H9 (cell line): Measurements from ENCODE around the gene PODXL2. TPM values are rescaled to one million over a fixed set of nuclear protein-coding genes. Genes with fewer than 3 reads are reported as not detected.

Source experiments
- DNase-seq: peaks from one replicate; pipeline ENCODE4 v3.0.0-alpha.2; 2017
- H2AFZ ChIP-seq: one replicate; pipeline ENCODE4 v1.6.1; 2013; ENCODE audit warnings: mild to moderate bottlenecking, low read length, control low read depth, moderate library complexity
- H2AK5ac ChIP-seq: 2 replicates; pipeline ENCODE4 v1.6.1; 2013; ENCODE audit warnings: low read length, control low read depth, mixed read lengths; ENCODE audit not compliant: insufficient read length
- H2BK120ac ChIP-seq: one replicate; pipeline ENCODE4 v1.6.1; 2013; ENCODE audit warnings: low read depth, mild to moderate bottlenecking, low read length, control low read depth, inconsistent platforms; ENCODE audit not compliant: poor library complexity, severe bottlenecking
- H2BK12ac ChIP-seq: 2 replicates; pipeline ENCODE4 v1.6.1; 2013; ENCODE audit warnings: low read length, control low read depth, mixed read lengths, low read depth; ENCODE audit not compliant: insufficient read length
- H2BK15ac ChIP-seq: 2 replicates; pipeline ENCODE4 v1.6.1; 2013; ENCODE audit warnings: low read depth, low read length, control low read depth
- H2BK20ac ChIP-seq: one replicate; pipeline ENCODE4 v1.6.1; 2013; ENCODE audit warnings: low read depth, mild to moderate bottlenecking, low read length, control low read depth, inconsistent platforms; ENCODE audit not compliant: poor library complexity, severe bottlenecking
- H2BK5ac ChIP-seq: 2 replicates; pipeline ENCODE4 v1.6.1; 2013; ENCODE audit warnings: low read length, control low read depth, mixed read lengths; ENCODE audit not compliant: insufficient read length
- H3K14ac ChIP-seq: 2 replicates; pipeline ENCODE4 v1.6.1; 2013; ENCODE audit warnings: low read length, control low read depth; ENCODE audit not compliant: insufficient read depth
- H3K18ac ChIP-seq: 2 replicates; pipeline ENCODE4 v1.6.1; 2013; ENCODE audit warnings: low read depth, mild to moderate bottlenecking, mixed read lengths, low read length, control low read depth; ENCODE audit not compliant: insufficient read length
- H3K23ac ChIP-seq: 2 replicates; pipeline ENCODE4 v1.6.1; 2013; ENCODE audit warnings: low read length, control low read depth, mixed read lengths, low read depth; ENCODE audit not compliant: insufficient read length
- H3K23me2 ChIP-seq: 2 replicates; pipeline ENCODE4 v1.6.1; 2013; ENCODE audit warnings: low read depth, mild to moderate bottlenecking, mixed read lengths, low read length, control low read depth; ENCODE audit not compliant: insufficient read length, poor library complexity, severe bottlenecking
- H3K27ac ChIP-seq: 2 replicates; pipeline ENCODE4 v1.5.1; 2013; ENCODE audit warnings: low read length, control low read depth, mixed read lengths, low read depth; ENCODE audit not compliant: insufficient read length
- H3K27me3 ChIP-seq: 2 replicates; pipeline ENCODE4 v1.6.1; 2013; ENCODE audit warnings: low read length, control low read depth, inconsistent platforms; ENCODE audit not compliant: insufficient read depth
- H3K4ac ChIP-seq: 2 replicates; pipeline ENCODE4 v1.6.1; 2013; ENCODE audit warnings: low read depth, mild to moderate bottlenecking, control low read depth, inconsistent platforms, low read length, moderate library complexity
- H3K4me1 ChIP-seq: 2 replicates; pipeline ENCODE4 v1.6.1; 2013; ENCODE audit warnings: low read length, control low read depth, inconsistent platforms; ENCODE audit not compliant: insufficient read depth
- H3K4me2 ChIP-seq: 2 replicates; pipeline ENCODE4 v1.6.1; 2013; ENCODE audit warnings: low read length, control low read depth, mixed read lengths; ENCODE audit not compliant: insufficient read length, insufficient read depth
- H3K56ac ChIP-seq: 2 replicates; pipeline ENCODE4 v1.6.1; 2013; ENCODE audit warnings: low read depth, mild to moderate bottlenecking, mixed read lengths, low read length, control low read depth; ENCODE audit not compliant: insufficient read length
- H3K79me1 ChIP-seq: 2 replicates; pipeline ENCODE4 v1.6.1; 2013; ENCODE audit warnings: low read depth, mild to moderate bottlenecking, moderate library complexity, low read length, control low read depth, inconsistent platforms; ENCODE audit not compliant: insufficient read depth, poor library complexity, severe bottlenecking
- H3K79me2 ChIP-seq: 2 replicates; pipeline ENCODE4 v1.6.1; 2013; ENCODE audit warnings: low read length, control low read depth, inconsistent platforms; ENCODE audit not compliant: insufficient read depth
- H3K9ac ChIP-seq: 2 replicates; pipeline ENCODE4 v1.6.1; 2013; ENCODE audit warnings: low read length, control low read depth, mixed read lengths; ENCODE audit not compliant: insufficient read length; ENCODE audit errors: extremely low read depth
- H3K9me3 ChIP-seq: one replicate; pipeline ENCODE4 v1.6.1; 2013; ENCODE audit warnings: low read depth, low read length, inconsistent platforms; ENCODE audit not compliant: control insufficient read depth
- H3T11ph ChIP-seq: one replicate; pipeline ENCODE4 v1.6.1; 2013; ENCODE audit warnings: mild to moderate bottlenecking, low read length, control low read depth, inconsistent platforms
- H4K20me1 ChIP-seq: one replicate; pipeline ENCODE4 v1.6.1; 2013; ENCODE audit not compliant: control insufficient read depth, insufficient read length, insufficient read depth
- H4K5ac ChIP-seq: 2 replicates; pipeline ENCODE4 v1.6.1; 2013; ENCODE audit warnings: low read depth, mild to moderate bottlenecking, mixed read lengths, low read length, control low read depth; ENCODE audit not compliant: insufficient read length
- H4K8ac ChIP-seq: replicated peaks from 2 replicates; pipeline ENCODE4 v1.6.1; 2013; ENCODE audit warnings: low read length, control low read depth, mixed read lengths, low read depth; ENCODE audit not compliant: insufficient read length
- H4K91ac ChIP-seq: 2 replicates; pipeline ENCODE4 v1.6.1; 2013; ENCODE audit warnings: low read depth, mild to moderate bottlenecking, moderate library complexity, mixed read lengths, low read length, control low read depth; ENCODE audit not compliant: insufficient read length
- H3K27ac Mint-ChIP-seq, 3 experiments: 2 replicates in 2 of 3; 3 replicates in 1 of 3; pipeline ENCODE4 v1.8.0; 2020 to 2021; ENCODE audit warnings: mixed read lengths in 3 of 3, mild to moderate bottlenecking in 1 of 3, moderate library complexity in 1 of 3
- H3K27me3 Mint-ChIP-seq: 2 replicates; pipeline ENCODE4 v1.8.0; 2021; ENCODE audit warnings: low read depth, mild to moderate bottlenecking, moderate library complexity, mixed read lengths
- H3K36me3 Mint-ChIP-seq, 3 experiments: 2 replicates in 2 of 3; 3 replicates in 1 of 3; pipeline ENCODE4 v1.8.0; 2020 to 2021; ENCODE audit warnings: low read depth in 3 of 3, mixed read lengths in 3 of 3; ENCODE audit not compliant: insufficient read depth in 1 of 3
- H3K4me1 Mint-ChIP-seq, 2 experiments: 2 replicates each; pipeline ENCODE4 v1.8.0; 2020; ENCODE audit warnings: mixed read lengths in 2 of 2
- H3K4me3 Mint-ChIP-seq, 2 experiments: 2 replicates in 1 of 2; 3 replicates in 1 of 2; pipeline ENCODE4 v1.8.0; 2020 to 2021; ENCODE audit warnings: mild to moderate bottlenecking in 2 of 2, mixed read lengths in 2 of 2, moderate library complexity in 1 of 2
- H3K9me3 Mint-ChIP-seq, 2 experiments: 2 replicates in 1 of 2; 3 replicates in 1 of 2; pipeline ENCODE4 v1.8.0; 2020; ENCODE audit warnings: mild to moderate bottlenecking in 2 of 2, mixed read lengths in 2 of 2, moderate library complexity in 1 of 2
- CTCF ChIP-seq: fragments of 200-600 bp; sonication (generic); conservative IDR thresholded peaks from 3 replicates; pipeline ENCODE4 v1.8.0; 2021; ENCODE audit warnings: antibody characterized with exemption, mild to moderate bottlenecking
- WGBS: extraction: QIAGEN DNeasy Blood & Tissue Kit; methylation state at CpG from one replicate; pipeline ENCODE4 v1.1.7; 2013; ENCODE audit warnings: missing lambda C conversion rate, low lambda C conversion rate, mixed read lengths; ENCODE audit not compliant: insufficient read length; ENCODE audit errors: extremely low coverage; 5-methylcytosine and 5-hydroxymethylcytosine counted together
- total RNA-seq: library from RNA; stranded (reverse); gene quantifications from 2 replicates; pipeline ENCODE4 v1.2.1, GENCODE V29; 2021

The PODXL2 gene
- total RNA-seq, 1 experiment from 2014 or later, result 24.6 TPM

DNA sequence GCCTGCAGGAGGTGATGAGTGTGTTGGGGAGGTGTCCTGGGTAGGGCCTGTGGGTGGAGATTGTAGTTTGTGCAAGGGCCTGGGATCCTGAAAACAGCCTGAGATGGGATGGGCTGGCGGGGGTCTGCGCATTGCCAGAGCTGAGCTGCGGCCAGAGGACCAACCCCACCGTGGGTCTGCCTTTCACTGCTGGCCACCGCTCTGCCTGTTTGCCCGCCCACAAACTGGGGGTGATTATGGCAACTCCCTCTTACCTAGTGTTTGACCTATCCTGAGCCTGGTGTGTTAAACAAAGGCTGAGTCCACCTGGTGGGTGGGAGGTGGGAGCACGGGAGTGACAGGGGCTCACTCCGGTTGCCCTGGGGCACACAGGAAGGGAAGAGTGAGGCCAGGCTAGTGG, 53.6 kb downstream of the PODXL2 start:
- no peak overlapping the region for H2AK5ac ChIP-seq
- no peak overlapping the region for H3K18ac ChIP-seq
- no peak overlapping the region for H3K4ac ChIP-seq
- no peaks in the 10 kb centered on the region; the same call in 1 of the 2 replicates for H3K27me3 ChIP-seq
- Mint-ChIP-seq H3K27ac (peak overlapping the region in 1 of 3 experiments; percentile 47; a peak in 2 of 7 replicates), H3K4me3 (no peak overlapping the region), H3K9me3 (no peaks in the 10 kb centered on the region), H3K4me1 (peaks cover 6 to 8% of the 10 kb centered on the region in 2 experiments), H3K27me3 (no peaks in the 10 kb centered on the region; the same call in 1 of the 2 replicates), H3K36me3 (no peaks in the 10 kb centered on the region; a peak in 1 of 7 replicates)
- peak; percentile 71 for DNase-seq
- no peak overlapping the region for H4K91ac ChIP-seq
- no peak overlapping the region for H4K5ac ChIP-seq
- H2BK5ac ChIP-seq, result no peak overlapping the region
- H2BK12ac ChIP-seq, result no peak overlapping the region
- no peak overlapping the region for H2BK120ac ChIP-seq
- no peak overlapping the region for H2AFZ ChIP-seq
- H4K20me1 ChIP-seq, result no peaks in the 10 kb centered on the region
- H3T11ph ChIP-seq, result no peak overlapping the region
- H3K79me1 ChIP-seq, result no peaks in the 10 kb centered on the region
- H2BK15ac ChIP-seq, result no peak overlapping the region
- no peaks in the 10 kb centered on the region for H3K79me2 ChIP-seq
- no peaks in the 10 kb centered on the region for H3K9me3 ChIP-seq
- H3K23ac ChIP-seq, result no peak overlapping the region
- no peak overlapping the region for H3K27ac ChIP-seq
- H2BK20ac ChIP-seq, result no peak overlapping the region
- H4K8ac ChIP-seq, result no peak overlapping the region
- no peak overlapping the region for H3K9ac ChIP-seq
- no peak overlapping the region for H3K14ac ChIP-seq
- no peaks in the 10 kb centered on the region for H3K23me2 ChIP-seq
- H3K56ac ChIP-seq, result no peak overlapping the region
- WGBS, result no CpG with 5 or more reads among the region's 8 CpGs
- TF ChIP-seq CTCF, result no peak
- H3K4me1 ChIP-seq, result no peaks in the 10 kb centered on the region; the same call in 1 of the 2 replicates
- no peak overlapping the region for H3K4me2 ChIP-seq
